Chondrocyte (in vitro differentiated cells): ENCODE results near the gene RALGPS1. TPM values are rescaled to one million over a fixed set of nuclear protein-coding genes. Genes with fewer than 3 reads are reported as not detected.

Experiments used
- DNase-seq: peaks from one replicate; pipeline ENCODE4 v3.0.0; 2021; ENCODE audit warnings: mixed read lengths, low spot score
- H3K27ac Mint-ChIP-seq: one replicate; pipeline ENCODE4 v1.8.0; 2021; ENCODE audit warnings: mild to moderate bottlenecking, moderate library complexity, mixed read lengths; ENCODE audit not compliant: unreplicated experiment
- H3K27me3 Mint-ChIP-seq: 2 replicates; pipeline ENCODE4 v1.8.0; 2021; ENCODE audit warnings: low read depth, mixed read lengths
- H3K36me3 Mint-ChIP-seq: 2 replicates; pipeline ENCODE4 v1.8.0; 2021; ENCODE audit warnings: low read depth, mixed read lengths
- H3K4me1 Mint-ChIP-seq: 2 replicates; pipeline ENCODE4 v1.8.0; 2021; ENCODE audit warnings: low read depth, mild to moderate bottlenecking, mixed read lengths
- H3K4me3 Mint-ChIP-seq: one replicate; pipeline ENCODE4 v1.8.0; 2021; ENCODE audit warnings: mild to moderate bottlenecking, moderate library complexity, mixed read lengths; ENCODE audit not compliant: unreplicated experiment
- H3K9me3 Mint-ChIP-seq: 2 replicates; pipeline ENCODE4 v1.8.0; 2021; ENCODE audit warnings: low read depth, mixed read lengths
- CTCF ChIP-seq: fragments of 200-600 bp; sonication (generic); IDR thresholded peaks from 2 replicates; pipeline ENCODE4 v1.5.0; 2021; ENCODE audit warnings: antibody characterized with exemption, mild to moderate bottlenecking, moderate library complexity
- long read RNA-seq: library from polyadenylated mRNA; stranded (forward); transcript quantifications from one replicate; pipeline ENCODE4 v2.0.0, GENCODE V29; 2021
- total RNA-seq: library from RNA; stranded (reverse); gene quantifications from 3 replicates; pipeline ENCODE4 v1.2.1, GENCODE V29; 2021

RALGPS1 gene
- 6.8 to 9.0 TPM (median 8.1 TPM) in 3 replicates for total RNA-seq
- long read RNA-seq, partial matches to known transcripts: 1 of 4 reads
- long read RNA-seq, other reads (novel, unspliced or antisense): 3 of 4 reads

- peak; percentile 98 for DNase-seq
- Mint-ChIP-seq H3K9me3 (peaks cover 5% of the 10 kb centered on the region), H3K36me3 (no peaks in the 10 kb centered on the region), H3K27ac (peak within 1 kb of the TSS; percentile 29), H3K4me3 (peak within 1 kb of the TSS; percentile 72), H3K27me3 (peaks cover 8% of the 10 kb centered on the region), H3K4me1 (peaks cover 10% of the 10 kb centered on the region)
- TF ChIP-seq CTCF: no peak
Observed at GRCh38 chr9:126914458-126915280, at the start of gene RALGPS1. TSS of gene RALGPS1 (plus strand) at chr9:126914782. CDS start at chr9:126962290, 47,508 bp downstream.

- Mint-ChIP-seq H3K27ac (no peak overlapping the region), H3K4me3 (no peak overlapping the region), H3K4me1 (peaks cover 23% of the 10 kb centered on the region), H3K9me3 (no peaks in the 10 kb centered on the region), H3K36me3 (peaks cover 11% of the 10 kb centered on the region), H3K27me3 (no peaks in the 10 kb centered on the region)
- DNase-seq: no peak
- TF ChIP-seq CTCF: no peak
Observed at GRCh38 chr9:126869368-126869767, 45.2 kb upstream of the RALGPS1 start.

GRCh38 chr9:126872516-126872915 is 42.1 kb upstream of the RALGPS1 start:
- TF ChIP-seq CTCF: no peak
- H3K9me3 Mint-ChIP-seq: no peaks in the 10 kb centered on the region
- peak overlapping the region; percentile 36 for H3K27ac Mint-ChIP-seq
- H3K4me1 Mint-ChIP-seq: peaks cover 31% of the 10 kb centered on the region
- no peak for DNase-seq
- peaks cover 1% of the 10 kb centered on the region for H3K36me3 Mint-ChIP-seq
- no peaks in the 10 kb centered on the region for H3K27me3 Mint-ChIP-seq
- no peak overlapping the region for H3K4me3 Mint-ChIP-seq

- no peak for TF ChIP-seq CTCF
- Mint-ChIP-seq H3K36me3 (peaks cover 7% of the 10 kb centered on the region), H3K9me3 (no peaks in the 10 kb centered on the region), H3K4me1 (peaks cover 28% of the 10 kb centered on the region), H3K4me3 (no peak overlapping the region), H3K27ac (peak overlapping the region; percentile 2), H3K27me3 (no peaks in the 10 kb centered on the region)
- DNase-seq: no peak
Observed at GRCh38 chr9:126874546-126875314, 39.9 kb upstream of the RALGPS1 start.
